ENCODE results near the gene HOXC9. TPM values are rescaled to one million over a fixed set of nuclear protein-coding genes. Genes with fewer than 3 reads are reported as not detected.

Gene HOXC9
- polyA plus RNA-seq, 2 of the 4 experiments (the other 2 are of a cell fraction): 5.2 to 6.6 TPM

GRCh38 chr12:54050482-54050810 is 50.5 kb downstream of the HOXC9 start:
- Histone ChIP-seq H3K27ac (no peak overlapping the region), H3K4me1 (peaks cover 13% of the 10 kb centered on the region), H3K9me3 (no peaks in the 10 kb centered on the region), H3K4me2 (no peak overlapping the region), H3K4me3 (no peak overlapping the region)
- ATAC-seq (no peak), DNase-seq (ENCODE audit: low read depth in 1 of 2, low spot score in 1 of 2) (no peak), FAIRE-seq (no peak)
- TF ChIP-seq E2F6 (IDR thresholded peaks at IDR 0.05; ENCODE audit: borderline replicate concordance, low read depth): no peak
- no peak for TF ChIP-seq HOXA7 (CRISPR knock-in tag; IDR thresholded peaks at IDR 0.05)
- TF ChIP-seq CBX2 (IDR thresholded peaks at IDR 0.05; ENCODE audit: borderline replicate concordance, low read depth): no peak
- TF ChIP-seq HDAC2 (IDR thresholded peaks at IDR 0.05): no peak
- no peak for TF ChIP-seq KDM1A (IDR thresholded peaks at IDR 0.05; ENCODE audit: low read depth)
- TF ChIP-seq ZNF302 (CRISPR knock-in tag; IDR thresholded peaks at IDR 0.05): no peak
- TF ChIP-seq ZC3H11A (IDR thresholded peaks at IDR 0.05): no peak
- TF ChIP-seq MAZ (IDR thresholded peaks at IDR 0.05; ENCODE audit: borderline replicate concordance, low read depth, low read length): no peak
- TF ChIP-seq GATA3 (IDR thresholded peaks at IDR 0.05; ENCODE audit: borderline replicate concordance): no peak
- no peak for TF ChIP-seq PBX3 (IDR thresholded peaks at IDR 0.05)
- TF ChIP-seq USF2 (IDR thresholded peaks at IDR 0.05): no peak
- no peak for TF ChIP-seq RARB (CRISPR knock-in tag; IDR thresholded peaks at IDR 0.05)
- TF ChIP-seq SREBF2 (IDR thresholded peaks at IDR 0.05): no peak
- no peak for TF ChIP-seq ATOH8 (CRISPR knock-in tag; IDR thresholded peaks at IDR 0.05; ENCODE audit: low read depth)
- no peak for TF ChIP-seq HEYL (CRISPR knock-in tag; IDR thresholded peaks at IDR 0.05)
- no peak for TF ChIP-seq PHF8 (IDR thresholded peaks at IDR 0.05; ENCODE audit: borderline replicate concordance, low read depth)
- ChIA-PET CTCF (interaction anchor here (0.8 to 5.4 kb wide), 10 partner anchors 10 to 307 kb away, joined by 3 to 41 read pairs (median 4); partner anchors contain the start of genes HOXC5, HOXC8 and SMUG1), POLR2A (no interaction called here)
- 64% methylated on average over 2 of the region's 2 CpGs for WGBS (ENCODE audit: missing lambda C conversion rate)

GRCh38 chr12:54051026-54051842 is 51.3 kb downstream of the HOXC9 start:
- WGBS (ENCODE audit: missing lambda C conversion rate): 89% methylated on average over 12 of the region's 12 CpGs
- ChIA-PET POLR2A (interaction anchor here (2.9 kb wide), 1 partner anchor 34 kb away, joined by 19 read pairs; no protein-coding TSS in a partner anchor), CTCF (interaction anchor here (0.8 to 5.4 kb wide), 12 partner anchors 7 to 307 kb away, joined by 3 to 41 read pairs (median 3); partner anchors contain the start of genes HOXC5 and SMUG1)
- ATAC-seq (no peak), DNase-seq (ENCODE audit: low read depth in 1 of 2, low spot score in 1 of 2) (no peak), FAIRE-seq (no peak)
- peaks cover 17% of the 10 kb centered on the region for H3K4me1 ChIP-seq
- no peak overlapping the region for H3K4me3 ChIP-seq
- TF ChIP-seq ZFP36 (IDR thresholded peaks at IDR 0.05; ENCODE audit: borderline replicate concordance, partially characterized antibody) (no peak), EP300 (IDR thresholded peaks at IDR 0.05) (no peak), HDAC2 (IDR thresholded peaks at IDR 0.05) (no peak), ESRRA (IDR thresholded peaks at IDR 0.05; ENCODE audit: borderline replicate concordance, low read length) (no peak), CHD2 (IDR thresholded peaks at IDR 0.05; ENCODE audit: low read length, partially characterized antibody) (no peak), CHD4 (IDR thresholded peaks at IDR 0.05; ENCODE audit: borderline replicate concordance) (no peak), CBX2 (IDR thresholded peaks at IDR 0.05; ENCODE audit: borderline replicate concordance, low read depth) (no peak), TFCP2L1 (CRISPR knock-in tag; IDR thresholded peaks at IDR 0.05) (no peak), ATOH8 (CRISPR knock-in tag; IDR thresholded peaks at IDR 0.05; ENCODE audit: low read depth) (no peak), FOSL2 (IDR thresholded peaks at IDR 0.05) (no peak), FOSL2 (CRISPR knock-in tag; IDR thresholded peaks at IDR 0.05) (no peak), HES2 (IDR thresholded peaks at IDR 0.05) (no peak), NFE2L2 (conservative IDR thresholded peaks at IDR 0.05; ENCODE audit: low read length) (no peak), SREBF2 (IDR thresholded peaks at IDR 0.05) (no peak), SMC3 (IDR thresholded peaks at IDR 0.05) (no peak), MYC (IDR thresholded peaks at IDR 0.05; ENCODE audit: borderline replicate concordance, low read length) (no peak), CBX8 (IDR thresholded peaks at IDR 0.05) (no peak), RAD21 (conservative IDR thresholded peaks at IDR 0.05 in 1 of 2, IDR thresholded peaks at IDR 0.05 in 1 of 2) (no peak), HOXB13 (CRISPR knock-in tag; IDR thresholded peaks at IDR 0.05; ENCODE audit: low read depth) (no peak), GATA3 (IDR thresholded peaks at IDR 0.05; ENCODE audit: borderline replicate concordance) (no peak), RFX5 (IDR thresholded peaks at IDR 0.05) (no peak)
- H3K9me3 ChIP-seq: no peaks in the 10 kb centered on the region
- H3K27ac ChIP-seq: no peak overlapping the region
- H3K4me2 ChIP-seq: no peak overlapping the region
